ENCODE results near the gene NKX2-1.

Gene NKX2-1

GRCh38 chr14:36509069-36509917 is 10.7 kb downstream of the NKX2-1 start:
- Histone ChIP-seq H3K27me3 (replicated peaks; ENCODE audit: control insufficient read depth, insufficient read depth, low read length) (peaks cover 89% of the 10 kb centered on the region), H3K9me3 (ENCODE audit: control insufficient read depth, low read length) (peaks cover 12% of the 10 kb centered on the region), H3K4me1 (ENCODE audit: control insufficient read depth, insufficient read depth, low read length) (no peaks in the 10 kb centered on the region), H3K9ac (ENCODE audit: low read length) (no peak overlapping the region), H3K36me3 (ENCODE audit: control insufficient read depth, insufficient read depth, low read length, severe bottlenecking) (no peaks in the 10 kb centered on the region), H3K4me3 (ENCODE audit: low read length) (no peak overlapping the region)
- DNase-seq (ENCODE audit: low read depth): no peak

DNA sequence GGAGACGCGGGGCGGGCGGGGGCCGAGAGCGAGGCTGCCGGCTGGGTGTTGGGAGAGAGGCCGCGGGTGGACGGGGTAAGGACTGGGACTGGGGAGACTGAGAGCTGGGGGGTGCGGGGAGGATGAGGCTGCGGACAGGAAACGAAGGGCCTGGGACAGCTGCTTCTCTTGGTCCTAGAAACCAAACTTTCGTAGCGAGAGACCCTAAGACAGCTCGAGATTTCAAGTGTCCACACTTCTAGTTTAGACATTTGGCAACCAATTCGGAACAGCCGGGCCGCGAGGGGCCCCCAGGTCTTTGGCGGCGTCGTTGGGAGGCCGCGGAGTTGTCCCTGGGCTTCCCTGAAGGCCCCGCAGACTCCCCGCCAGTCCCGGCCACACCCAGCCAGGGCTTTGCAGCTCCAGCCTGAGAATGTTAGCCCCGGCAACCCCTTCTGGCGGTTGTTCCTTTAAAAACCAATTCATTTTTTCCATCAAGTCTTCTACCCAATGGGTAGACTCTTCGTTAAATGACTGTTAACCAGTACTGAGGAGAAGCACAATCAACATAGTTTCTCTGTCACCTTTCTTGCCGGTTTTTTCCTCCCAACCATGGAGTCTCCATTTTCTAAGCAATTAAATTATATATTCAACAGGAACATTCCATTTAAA is 11.5 kb downstream of the NKX2-1 start:
- H3K9me3 ChIP-seq (ENCODE audit: control insufficient read depth, low read length): peaks cover 12% of the 10 kb centered on the region
- DNase-seq (ENCODE audit: low read depth): no peak
- no peaks in the 10 kb centered on the region for H3K36me3 ChIP-seq (ENCODE audit: control insufficient read depth, insufficient read depth, low read length, severe bottlenecking)
- H3K4me3 ChIP-seq (ENCODE audit: low read length): no peak overlapping the region
- no peak overlapping the region for H3K9ac ChIP-seq (ENCODE audit: low read length)
- no peaks in the 10 kb centered on the region for H3K4me1 ChIP-seq (ENCODE audit: control insufficient read depth, insufficient read depth, low read length)
- peaks cover 91% of the 10 kb centered on the region for H3K27me3 ChIP-seq (replicated peaks; ENCODE audit: control insufficient read depth, insufficient read depth, low read length)

DNA sequence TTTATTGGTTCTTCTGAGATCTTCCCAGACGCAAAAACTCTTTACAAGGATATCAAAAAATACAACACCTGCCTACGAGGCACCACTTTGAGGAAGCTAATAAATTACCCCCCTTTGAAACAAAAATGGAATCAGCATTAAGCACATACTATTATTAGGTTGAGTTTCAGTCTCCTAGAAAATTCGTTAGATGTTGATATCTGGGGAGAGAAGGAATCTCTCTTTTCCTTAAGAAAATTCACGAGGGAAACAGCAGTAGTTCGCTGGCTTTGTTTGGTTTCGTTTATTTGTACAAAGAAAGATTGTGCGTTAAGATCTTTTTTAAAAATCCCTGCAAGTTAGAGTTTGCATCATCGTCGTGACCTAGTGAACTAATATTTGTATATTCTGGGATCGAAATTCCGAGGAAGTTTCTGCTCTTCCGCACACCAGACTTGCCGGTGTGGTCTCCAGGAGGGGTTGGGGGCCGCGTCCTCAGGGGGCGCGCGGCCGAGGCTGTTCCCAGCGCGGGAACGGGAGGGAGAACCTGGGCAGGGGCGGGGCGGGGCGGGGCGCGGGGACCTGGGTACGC is 12.1 kb downstream of the NKX2-1 start:
- H3K9me3 ChIP-seq (ENCODE audit: control insufficient read depth, low read length): peaks cover 12% of the 10 kb centered on the region
- H3K4me3 ChIP-seq (ENCODE audit: low read length): no peak overlapping the region
- DNase-seq (ENCODE audit: low read depth): no peak
- no peaks in the 10 kb centered on the region for H3K36me3 ChIP-seq (ENCODE audit: control insufficient read depth, insufficient read depth, low read length, severe bottlenecking)
- no peaks in the 10 kb centered on the region for H3K4me1 ChIP-seq (ENCODE audit: control insufficient read depth, insufficient read depth, low read length)
- H3K27me3 ChIP-seq (replicated peaks; ENCODE audit: control insufficient read depth, insufficient read depth, low read length): peaks cover 91% of the 10 kb centered on the region
- H3K9ac ChIP-seq (ENCODE audit: low read length): no peak overlapping the region

- no peak for DNase-seq (ENCODE audit: low read depth)
- no peaks in the 10 kb centered on the region for H3K36me3 ChIP-seq (ENCODE audit: control insufficient read depth, insufficient read depth, low read length, severe bottlenecking)
- no peaks in the 10 kb centered on the region for H3K4me1 ChIP-seq (ENCODE audit: control insufficient read depth, insufficient read depth, low read length)
- peaks cover 12% of the 10 kb centered on the region for H3K9me3 ChIP-seq (ENCODE audit: control insufficient read depth, low read length)
- H3K9ac ChIP-seq (ENCODE audit: low read length): no peak overlapping the region
- no peak overlapping the region for H3K4me3 ChIP-seq (ENCODE audit: low read length)
- peaks cover 91% of the 10 kb centered on the region for H3K27me3 ChIP-seq (replicated peaks; ENCODE audit: control insufficient read depth, insufficient read depth, low read length)
Measured at GRCh38 chr14:36506732-36507614, 13.1 kb downstream of the NKX2-1 start.

- Histone ChIP-seq H3K9ac (ENCODE audit: low read length) (no peak overlapping the region), H3K9me3 (ENCODE audit: control insufficient read depth, low read length) (peaks cover 12% of the 10 kb centered on the region), H3K27me3 (replicated peaks; ENCODE audit: control insufficient read depth, insufficient read depth, low read length) (peaks cover 87% of the 10 kb centered on the region), H3K4me3 (ENCODE audit: low read length) (no peak overlapping the region), H3K36me3 (ENCODE audit: control insufficient read depth, insufficient read depth, low read length, severe bottlenecking) (no peaks in the 10 kb centered on the region), H3K4me1 (ENCODE audit: control insufficient read depth, insufficient read depth, low read length) (no peaks in the 10 kb centered on the region)
- no peak for DNase-seq (ENCODE audit: low read depth)
Measured at GRCh38 chr14:36505892-36506731, 13.9 kb downstream of the NKX2-1 start.

DNA sequence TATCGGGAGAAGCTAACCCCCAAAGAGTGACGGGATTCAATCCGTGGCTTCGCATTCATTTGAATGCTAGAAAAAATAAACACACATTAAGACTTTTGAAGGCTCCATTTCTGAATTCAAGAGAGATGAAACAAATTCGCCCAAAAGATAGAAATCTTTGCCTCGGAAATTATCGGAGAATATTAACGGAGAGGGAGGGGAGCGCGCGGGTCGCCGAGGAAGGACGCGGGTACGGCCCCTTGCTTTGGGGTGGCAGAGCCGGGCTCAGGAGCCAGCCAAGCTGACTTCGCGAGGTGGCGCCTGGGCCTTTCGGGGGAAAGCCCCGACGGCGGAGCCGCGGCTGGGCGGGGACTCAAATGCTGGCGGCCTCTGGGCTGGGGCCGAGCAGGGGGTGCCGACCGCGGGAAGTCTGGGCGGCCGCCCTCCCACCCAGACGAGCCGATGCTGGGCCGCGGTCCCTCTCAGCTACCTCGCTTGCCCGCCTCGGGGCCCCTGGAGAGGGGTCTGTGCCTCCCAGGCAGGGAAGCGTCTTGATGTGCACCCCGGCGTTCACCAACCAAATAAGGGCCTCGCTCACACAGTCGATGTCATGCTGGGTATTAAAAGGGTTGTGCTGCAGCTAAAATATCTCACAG is 14.7 kb downstream of the NKX2-1 start:
- peaks cover 12% of the 10 kb centered on the region for H3K9me3 ChIP-seq (ENCODE audit: control insufficient read depth, low read length)
- peaks cover 79% of the 10 kb centered on the region for H3K27me3 ChIP-seq (replicated peaks; ENCODE audit: control insufficient read depth, insufficient read depth, low read length)
- H3K4me1 ChIP-seq (ENCODE audit: control insufficient read depth, insufficient read depth, low read length): no peaks in the 10 kb centered on the region
- no peak overlapping the region for H3K4me3 ChIP-seq (ENCODE audit: low read length)
- H3K9ac ChIP-seq (ENCODE audit: low read length): no peak overlapping the region
- no peak for DNase-seq (ENCODE audit: low read depth)
- no peaks in the 10 kb centered on the region for H3K36me3 ChIP-seq (ENCODE audit: control insufficient read depth, insufficient read depth, low read length, severe bottlenecking)

- Histone ChIP-seq H3K36me3 (ENCODE audit: control insufficient read depth, insufficient read depth, low read length, severe bottlenecking) (no peaks in the 10 kb centered on the region), H3K9me3 (ENCODE audit: control insufficient read depth, low read length) (peaks cover 12% of the 10 kb centered on the region), H3K4me3 (ENCODE audit: low read length) (no peak overlapping the region), H3K4me1 (ENCODE audit: control insufficient read depth, insufficient read depth, low read length) (no peaks in the 10 kb centered on the region), H3K9ac (ENCODE audit: low read length) (no peak overlapping the region), H3K27me3 (replicated peaks; ENCODE audit: control insufficient read depth, insufficient read depth, low read length) (peaks cover 74% of the 10 kb centered on the region)
- DNase-seq (ENCODE audit: low read depth): no peak
Measured at GRCh38 chr14:36504771-36505175, 15.3 kb downstream of the NKX2-1 start.

DNA sequence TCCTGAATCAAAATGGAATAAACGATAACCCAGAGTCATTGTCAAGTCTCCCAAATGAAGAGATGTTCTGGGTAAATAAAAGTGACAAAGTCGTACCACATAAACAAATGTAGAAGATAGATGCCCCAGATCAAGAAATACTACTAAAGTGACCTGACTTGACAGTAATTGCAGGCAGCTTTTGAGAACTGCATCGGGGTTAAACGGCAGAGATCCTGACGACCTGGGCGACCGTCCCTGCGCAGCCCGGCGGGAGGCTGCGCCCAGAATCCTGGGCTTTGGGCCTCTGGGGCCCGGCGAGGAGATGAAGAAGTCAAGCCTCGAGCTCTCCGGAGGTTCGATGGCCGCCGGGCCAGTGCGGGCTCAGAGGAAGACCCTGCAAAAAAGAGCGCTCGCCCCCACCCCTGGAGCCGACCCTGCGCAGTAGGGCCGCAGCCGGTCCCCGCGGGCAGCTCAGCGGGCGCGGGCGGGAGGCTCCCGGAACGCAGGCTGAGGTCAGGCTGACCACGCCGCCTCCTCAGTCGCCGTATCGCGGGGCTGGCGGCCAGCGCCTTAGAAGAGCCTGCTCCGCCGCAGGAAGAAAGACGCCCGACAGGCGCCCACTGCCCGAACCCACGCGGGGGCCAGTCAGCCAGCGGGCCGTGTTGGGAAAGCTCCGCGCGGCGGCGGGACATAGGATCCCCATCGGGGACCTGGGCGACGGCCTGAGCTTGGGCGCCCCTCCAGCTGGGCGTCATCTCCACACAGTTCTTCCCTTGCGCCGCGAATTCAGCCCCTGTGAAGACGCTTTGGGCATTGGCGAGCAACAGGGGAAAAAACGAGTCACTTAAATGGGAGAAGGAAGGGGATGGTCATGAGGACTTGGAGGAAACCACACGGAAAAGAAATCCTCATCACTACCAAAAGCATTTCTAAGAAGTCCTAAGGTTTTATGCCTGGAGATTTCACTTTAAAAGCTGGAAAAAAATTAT is 16.0 kb downstream of the NKX2-1 start:
- Histone ChIP-seq H3K9me3 (ENCODE audit: control insufficient read depth, low read length) (peaks cover 12% of the 10 kb centered on the region), H3K4me1 (ENCODE audit: control insufficient read depth, insufficient read depth, low read length) (no peaks in the 10 kb centered on the region), H3K27me3 (replicated peaks; ENCODE audit: control insufficient read depth, insufficient read depth, low read length) (peaks cover 67% of the 10 kb centered on the region), H3K4me3 (ENCODE audit: low read length) (no peak overlapping the region), H3K9ac (ENCODE audit: low read length) (no peak overlapping the region), H3K36me3 (ENCODE audit: control insufficient read depth, insufficient read depth, low read length, severe bottlenecking) (no peaks in the 10 kb centered on the region)
- DNase-seq (ENCODE audit: low read depth): no peak

DNA sequence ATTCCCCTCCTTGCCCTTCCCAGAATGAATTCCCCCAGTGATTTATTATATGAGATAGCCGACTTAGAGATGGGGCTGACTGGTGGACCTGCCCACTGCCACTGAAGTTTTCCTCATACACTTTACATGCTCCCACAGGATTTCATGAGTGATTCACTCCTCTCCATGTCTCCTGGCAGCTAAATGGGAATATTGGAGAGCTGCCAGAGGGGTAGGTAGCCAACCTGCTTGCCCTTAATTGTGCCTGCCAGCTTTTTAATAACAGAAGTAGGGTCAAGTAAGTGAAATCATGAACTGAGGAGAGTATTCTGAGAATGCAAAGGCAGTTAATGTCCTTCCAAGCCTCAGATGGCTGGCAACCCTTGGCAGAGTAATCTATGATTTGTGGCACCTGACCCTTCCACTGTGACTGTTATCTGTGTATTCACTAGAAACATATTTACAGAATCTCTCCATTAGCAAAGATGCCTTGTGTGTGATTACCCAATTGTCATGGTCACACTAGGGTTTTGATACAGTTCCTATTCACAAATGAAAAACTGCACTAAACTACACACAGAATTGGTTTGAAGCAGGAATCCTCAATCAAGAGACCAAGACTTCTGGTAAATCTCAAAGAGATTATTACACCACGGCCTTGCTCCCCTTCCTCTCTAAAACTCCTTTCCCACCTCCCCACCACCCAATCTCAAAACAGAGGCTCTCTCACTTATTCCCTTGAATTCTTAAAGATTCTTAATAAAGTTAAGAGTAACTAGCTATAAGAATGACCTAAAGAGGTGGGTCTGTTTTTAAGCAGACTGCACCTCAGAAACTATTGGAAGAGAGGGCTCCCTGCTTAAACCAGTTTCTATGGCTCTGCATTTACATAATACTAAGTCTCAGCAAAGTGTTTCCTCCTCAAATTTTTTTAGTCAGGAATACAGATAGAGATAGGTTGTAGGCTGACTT is 17.2 kb downstream of the NKX2-1 start:
- Histone ChIP-seq H3K4me1 (ENCODE audit: control insufficient read depth, insufficient read depth, low read length) (no peaks in the 10 kb centered on the region), H3K4me3 (ENCODE audit: low read length) (no peak overlapping the region), H3K9ac (ENCODE audit: low read length) (no peak overlapping the region), H3K9me3 (ENCODE audit: control insufficient read depth, low read length) (peaks cover 7% of the 10 kb centered on the region), H3K27me3 (replicated peaks; ENCODE audit: control insufficient read depth, insufficient read depth, low read length) (peaks cover 63% of the 10 kb centered on the region), H3K36me3 (ENCODE audit: control insufficient read depth, insufficient read depth, low read length, severe bottlenecking) (no peaks in the 10 kb centered on the region)
- DNase-seq (ENCODE audit: low read depth): no peak
